Amniotic epithelial cell (primary cell): ENCODE measurements around the gene SPARCL1.

Experiments used
- DNase-seq: peaks from one replicate; pipeline ENCODE4 v3.0.0-alpha.2; 2010; ENCODE audit warnings: low read depth

Gene SPARCL1

GRCh38 chr4:87444741-87445140, 84.4 kb downstream of the SPARCL1 start:
- no peak for DNase-seq

- peak; percentile 39 for DNase-seq
These were observed 86.3 kb downstream of the SPARCL1 start for GRCh38 chr4:87442889-87443288.

- no peak for DNase-seq
These were observed 95.8 kb downstream of the SPARCL1 start for GRCh38 chr4:87433342-87433741.

GRCh38 chr4:87430038-87430437, 99.1 kb downstream of the SPARCL1 start:
- no peak for DNase-seq

- DNase-seq = no peak
These were observed 100.2 kb downstream of the SPARCL1 start for GRCh38 chr4:87428979-87429378.

- peak; percentile 18 for DNase-seq
These were observed 101.7 kb downstream of the SPARCL1 start for GRCh38 chr4:87427518-87427868.

GRCh38 chr4:87426865-87427517, 102.2 kb downstream of the SPARCL1 start:
- DNase-seq = no peak

- no peak for DNase-seq
These were observed 103.5 kb downstream of the SPARCL1 start for GRCh38 chr4:87425711-87426110.

- DNase-seq = peak; percentile 21
These were observed 105.1 kb downstream of the SPARCL1 start for GRCh38 chr4:87424099-87424543.
